HG03575 (cell line): ENCODE results near the gene NEDD4L.

Experiments used
- ATAC-seq: cut with Tn5 transposase; IDR thresholded peaks from one replicate; pipeline ENCODE4 v1.9.1; 2021; ENCODE audit not compliant: unreplicated experiment, insufficient number of reproducible peaks, low FRiP score; ENCODE audit errors: extremely low read depth

The NEDD4L gene

DNA sequence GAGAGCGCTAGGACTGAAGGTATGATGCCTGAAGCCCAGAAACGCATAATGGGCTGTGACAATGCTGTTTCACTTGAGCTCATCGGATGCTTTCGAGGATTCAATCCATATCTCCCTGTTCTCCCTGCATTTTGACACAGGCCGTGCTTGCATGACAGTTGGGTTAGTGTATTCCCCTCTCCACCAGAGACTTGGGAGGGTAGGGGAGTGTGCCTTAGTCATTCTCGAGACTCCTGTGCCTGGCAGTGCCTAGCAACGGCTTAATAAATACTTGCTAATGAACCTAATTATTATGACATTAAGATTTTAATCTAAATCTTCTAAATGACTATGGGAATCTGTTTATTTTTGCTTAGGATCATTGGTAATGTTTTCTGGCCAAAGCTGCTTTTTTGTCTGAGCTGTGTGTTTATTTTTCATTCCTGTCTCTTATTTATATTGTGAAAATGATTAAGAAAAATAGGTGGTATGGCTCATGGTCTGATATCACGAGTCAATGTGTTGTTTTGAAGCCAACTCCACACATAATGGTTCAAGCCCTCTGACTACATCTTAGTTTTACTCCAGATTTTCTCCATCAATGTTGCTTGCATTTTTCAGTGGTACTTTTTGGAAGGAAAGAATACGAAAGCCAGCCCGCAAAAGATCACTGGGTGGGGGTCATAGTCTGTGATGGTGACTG is 61.3 kb downstream of the NEDD4L start:
- no peak for ATAC-seq

GRCh38 chr18:58105888-58106260 is 61.8 kb downstream of the NEDD4L start:
- ATAC-seq: no peak

GRCh38 chr18:58106289-58107070 is 62.5 kb downstream of the NEDD4L start:
- ATAC-seq: no peak

DNA sequence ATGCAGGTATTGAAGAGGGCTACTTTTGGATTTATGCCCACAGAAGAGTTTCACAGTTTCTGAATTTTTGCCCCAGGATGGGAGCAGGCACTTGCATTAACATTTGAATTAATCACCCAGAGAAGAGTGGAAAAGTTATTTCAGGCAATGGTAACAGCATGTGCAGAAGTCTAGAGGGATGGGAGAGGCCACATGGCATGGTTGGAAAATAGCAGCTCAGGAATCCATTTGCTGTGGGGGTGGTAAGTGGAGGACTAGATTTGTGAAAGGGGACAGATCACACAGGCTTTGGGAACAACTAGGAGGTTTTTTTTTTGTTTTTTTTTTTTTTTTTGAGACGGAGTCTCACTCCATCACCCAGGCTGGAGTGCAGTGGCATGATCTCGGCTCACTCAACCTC is 65.2 kb downstream of the NEDD4L start:
- ATAC-seq: no peak

DNA sequence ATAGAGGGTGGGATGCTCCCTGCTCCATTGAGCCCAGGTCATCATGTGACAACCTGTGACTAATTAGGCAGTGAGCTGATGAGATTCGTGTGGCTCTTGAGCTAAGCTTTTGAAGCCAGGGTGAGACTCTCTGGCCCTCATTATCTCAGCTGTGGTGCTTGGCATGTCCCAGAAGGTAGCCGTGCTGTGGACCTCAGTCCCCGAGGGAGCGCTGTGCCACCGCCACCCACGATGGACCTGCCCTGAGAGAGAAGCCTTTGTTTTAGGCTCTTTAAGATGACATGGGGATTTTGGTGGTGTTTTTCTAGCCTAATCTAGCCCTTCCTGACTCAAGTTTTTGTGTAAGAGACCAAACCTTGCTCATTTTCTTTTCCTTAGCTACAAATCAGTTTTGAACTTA is 66.4 kb downstream of the NEDD4L start:
- no peak for ATAC-seq

DNA sequence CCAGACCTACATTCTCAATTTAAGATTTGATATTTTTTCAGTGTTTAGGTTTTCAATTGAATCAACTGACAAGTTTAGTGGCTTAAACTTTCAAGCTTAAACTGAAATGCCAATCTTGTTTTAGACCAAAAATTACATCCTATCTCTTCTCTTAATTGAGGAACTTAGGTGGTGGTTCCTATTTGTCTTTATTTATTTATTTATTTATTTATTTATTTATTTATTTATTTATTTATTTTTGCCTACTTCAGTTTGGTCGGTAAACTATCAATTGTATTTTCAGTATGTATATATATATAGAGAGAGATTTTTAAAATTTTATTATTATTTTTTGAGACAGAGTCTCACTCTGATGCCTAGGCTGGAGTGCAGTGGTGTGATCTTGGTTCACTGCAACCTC is 68.1 kb downstream of the NEDD4L start:
- ATAC-seq: no peak

- ATAC-seq: no peak
These were observed 69.3 kb downstream of the NEDD4L start for GRCh38 chr18:58113337-58113736.

DNA sequence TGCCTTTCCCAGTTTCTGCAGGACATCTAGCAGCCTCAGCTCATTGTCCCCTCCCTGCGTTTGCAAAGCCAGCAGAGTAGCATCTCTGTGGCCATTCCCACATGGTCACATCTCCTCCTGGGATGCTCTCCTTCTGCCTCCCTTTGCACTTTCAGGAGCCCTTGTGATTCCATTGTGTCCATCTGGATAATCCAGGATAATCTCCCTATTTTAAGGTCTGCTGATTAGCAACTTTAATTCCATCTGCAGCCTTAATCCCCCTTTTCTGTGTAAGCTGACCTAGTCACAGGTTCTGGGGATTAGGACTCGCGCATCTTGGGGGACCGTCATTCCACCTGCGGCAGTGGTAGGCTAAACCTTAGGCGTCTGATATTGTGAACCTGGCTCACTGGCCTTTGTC is 70.7 kb downstream of the NEDD4L start:
- ATAC-seq: no peak

DNA sequence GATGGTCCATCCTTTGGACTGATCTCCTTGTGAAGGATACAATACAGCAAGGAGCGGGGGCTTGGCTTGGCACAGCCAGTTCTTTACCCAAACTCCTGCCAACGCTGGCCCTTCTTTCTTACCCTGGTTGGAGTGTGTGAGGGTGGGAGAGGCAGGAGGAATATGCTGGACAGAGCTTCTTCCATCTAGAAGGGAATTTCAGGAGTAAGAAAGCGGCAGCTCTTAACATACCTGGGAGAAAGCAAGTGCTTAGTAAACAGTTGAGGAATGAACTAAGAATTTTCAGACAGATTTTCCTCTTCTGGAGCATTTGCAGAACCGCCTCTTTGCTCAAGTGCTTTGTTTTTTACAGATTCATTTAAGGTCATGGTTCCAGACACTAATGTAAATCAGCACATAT is 72.8 kb downstream of the NEDD4L start:
- ATAC-seq: no peak

DNA sequence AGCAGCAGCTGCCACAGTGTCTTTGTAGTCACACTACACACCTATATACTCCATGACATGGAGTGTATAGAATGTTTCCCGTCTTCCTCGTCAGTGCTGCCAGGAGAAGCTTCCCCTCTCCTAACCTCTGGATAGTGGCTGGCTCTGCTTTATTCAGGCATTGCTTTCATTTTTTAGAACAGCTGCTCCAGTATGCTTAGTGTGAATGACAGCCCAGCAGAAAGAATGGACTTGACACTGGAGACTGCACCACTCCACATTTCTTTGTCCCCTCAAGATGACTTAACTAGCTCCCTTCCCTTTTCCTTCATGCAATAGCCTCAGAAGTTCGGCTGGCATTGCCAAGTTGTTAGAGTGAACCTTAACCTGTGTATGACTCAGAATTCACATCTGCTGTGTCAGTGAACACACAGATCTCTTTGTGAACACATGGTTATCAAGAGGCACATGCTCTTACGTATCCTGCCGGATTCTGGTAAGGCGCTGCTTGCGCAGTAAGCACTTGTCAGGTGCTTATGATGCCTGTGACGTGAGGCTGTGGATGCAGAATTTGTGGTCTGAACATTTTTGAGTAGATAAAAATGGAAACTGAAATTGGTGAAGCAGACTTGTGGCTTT is 73.9 kb downstream of the NEDD4L start:
- ATAC-seq: no peak

GRCh38 chr18:58118536-58118935 is 74.5 kb downstream of the NEDD4L start:
- ATAC-seq: no peak

DNA sequence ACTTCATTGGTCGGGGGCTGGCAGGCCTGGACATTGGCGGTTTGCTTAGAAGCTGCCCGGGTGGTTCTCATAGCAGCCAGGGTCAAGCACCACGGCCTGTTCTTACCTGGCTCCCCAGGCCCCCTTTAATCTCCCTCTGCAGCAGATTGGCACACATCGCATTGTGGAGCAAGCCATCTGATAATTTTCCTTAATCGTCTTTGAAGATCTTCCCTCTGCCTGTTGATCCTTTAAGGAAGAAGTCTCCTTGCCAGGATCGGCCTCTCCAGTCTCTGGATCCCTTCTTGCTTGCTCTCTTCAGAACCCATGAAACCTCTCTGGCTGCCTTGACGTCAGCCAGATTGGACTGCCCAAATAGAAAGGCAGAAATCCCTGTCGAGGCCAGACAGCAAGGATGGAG is 75.8 kb downstream of the NEDD4L start:
- ATAC-seq: no peak

GRCh38 chr18:58124475-58124874 is 80.4 kb downstream of the NEDD4L start:
- no peak for ATAC-seq

- ATAC-seq: no peak
These were observed 81.2 kb downstream of the NEDD4L start for GRCh38 chr18:58125183-58125582.

DNA sequence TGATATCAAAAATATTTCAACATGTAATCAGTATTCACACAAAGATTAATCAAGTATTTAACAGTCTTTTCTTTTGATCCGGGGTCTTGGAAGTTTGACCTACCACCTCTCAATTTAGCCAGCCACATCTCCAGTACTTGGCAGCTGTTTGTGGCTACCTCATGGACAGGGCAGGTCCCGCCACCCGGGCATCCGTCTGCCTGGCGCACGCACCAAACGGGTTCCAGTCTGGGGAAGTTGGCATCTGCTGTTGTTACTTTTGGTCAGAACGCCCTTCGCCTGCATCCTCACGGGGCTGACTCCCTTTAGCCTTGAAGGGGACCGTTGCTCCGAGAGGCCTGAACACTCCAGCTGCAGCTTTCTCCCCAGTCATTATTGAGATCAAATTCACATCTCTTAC is 81.7 kb downstream of the NEDD4L start:
- no peak for ATAC-seq

- ATAC-seq: no peak
These were observed 84.7 kb downstream of the NEDD4L start for GRCh38 chr18:58128381-58129374.

DNA sequence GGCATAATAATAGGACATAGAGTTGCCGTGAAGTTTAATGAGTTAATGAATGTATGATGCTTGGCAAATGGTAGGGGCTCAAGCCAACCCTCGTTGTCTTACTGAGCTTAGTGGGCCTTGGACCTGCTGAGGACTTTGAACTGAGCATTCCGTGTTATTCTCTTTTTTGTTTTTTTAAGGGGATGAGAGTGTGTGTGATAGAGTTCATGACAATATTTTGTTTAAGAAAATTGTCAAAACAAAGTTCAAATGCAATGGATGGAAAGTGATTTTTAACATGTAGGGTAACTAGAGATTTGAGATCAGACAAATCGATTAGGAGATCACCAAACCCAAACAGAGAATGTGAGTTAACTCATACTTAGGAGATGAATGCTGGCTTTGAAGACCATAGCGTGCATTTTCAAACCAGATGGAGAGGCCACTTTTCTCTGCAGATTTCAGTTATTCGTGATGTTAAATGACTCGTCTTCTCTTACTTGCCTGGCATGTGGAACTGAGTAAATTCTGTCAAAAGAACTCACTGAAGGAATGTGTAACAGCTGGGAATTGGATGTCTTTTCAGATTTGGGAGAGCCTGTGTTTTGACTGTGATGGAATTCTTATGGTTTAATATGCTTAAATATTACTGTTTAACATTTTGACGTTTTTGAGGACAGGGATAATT is 88.7 kb downstream of the NEDD4L start:
- no peak for ATAC-seq

DNA sequence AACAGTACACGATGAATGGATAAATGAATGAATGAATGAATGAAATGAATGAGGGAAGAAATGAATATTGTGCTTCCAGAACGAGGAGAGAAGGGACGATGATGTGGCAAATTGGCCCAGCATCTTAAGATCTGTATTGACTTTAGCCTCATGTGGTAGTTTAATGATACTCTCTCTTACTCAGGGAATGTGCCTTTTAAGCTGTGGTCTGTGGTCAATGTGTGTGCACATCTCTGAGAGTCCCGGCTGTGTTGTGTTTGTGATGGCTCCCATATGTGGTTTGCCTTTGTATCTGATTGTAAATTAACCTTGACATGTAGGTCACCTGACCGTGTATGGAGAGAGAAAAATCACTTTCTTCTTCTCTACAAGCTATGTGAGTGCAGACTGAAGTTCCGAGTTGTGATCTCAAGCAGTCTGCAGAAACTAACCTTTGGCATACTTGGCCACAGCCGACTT is 91.2 kb downstream of the NEDD4L start:
- ATAC-seq: no peak
